ENCODE results near the gene ERC1. TPM values are rescaled to one million over a fixed set of nuclear protein-coding genes. Genes with fewer than 3 reads are reported as not detected.

The ERC1 gene
- total RNA-seq, 1 experiment from 2014 or later, result 12.3 TPM

GRCh38 chr12:1046727-1047126 is 55.7 kb downstream of the ERC1 start:
- BruUV-seq (replicated peaks), result no TSS peak
- Histone ChIP-seq H3F3A (ENCODE audit: low read length, unreplicated experiment) (peaks cover 9% of the 10 kb centered on the region), H3K9ac (ENCODE audit: low read length) (no peak overlapping the region), H2AFZ (ENCODE audit: low read length) (no peak overlapping the region), H3K4me3 (ENCODE audit: low read length) (no peak overlapping the region), H3K9me2 (replicated peaks; ENCODE audit: low read length) (no peaks in the 10 kb centered on the region), H3K27ac (ENCODE audit: low read length) (no peak overlapping the region), H3K36me3 (ENCODE audit: low read depth, low read length) (no peaks in the 10 kb centered on the region), H3K27me3 (ENCODE audit: low read length) (no peaks in the 10 kb centered on the region), H3K79me2 (ENCODE audit: low read length) (peaks cover 50% of the 10 kb centered on the region), H4K20me1 (ENCODE audit: low read length) (no peaks in the 10 kb centered on the region), H3K9me3 (ENCODE audit: low read length) (no peaks in the 10 kb centered on the region), H3K4me1 (ENCODE audit: insufficient read depth, low read length) (peaks cover 68% of the 10 kb centered on the region), H3K4me2 (ENCODE audit: low read length) (no peak overlapping the region)
- POLR2A ChIA-PET (ENCODE audit: unreplicated experiment), result no interaction called here
- ATAC-seq (no peak), DNase-seq (no peak)
- intact Hi-C loops (cut with micrococcal nuclease), result loop anchor here (10.0 kb wide), 1 partner anchor 48 kb away; no protein-coding TSS in a partner anchor
- CTCF ChIA-PET, result no interaction called here
- TF ChIP-seq EZH2phosphoT487 (IDR thresholded peaks at IDR 0.05; ENCODE audit: borderline replicate concordance, low read length) (no peak), EZH2 (IDR thresholded peaks at IDR 0.05; ENCODE audit: low read length, unreplicated experiment) (no peak), CTCF (conservative IDR thresholded peaks at IDR 0.05; ENCODE audit: low read depth, low read length) (no peak)

DNA sequence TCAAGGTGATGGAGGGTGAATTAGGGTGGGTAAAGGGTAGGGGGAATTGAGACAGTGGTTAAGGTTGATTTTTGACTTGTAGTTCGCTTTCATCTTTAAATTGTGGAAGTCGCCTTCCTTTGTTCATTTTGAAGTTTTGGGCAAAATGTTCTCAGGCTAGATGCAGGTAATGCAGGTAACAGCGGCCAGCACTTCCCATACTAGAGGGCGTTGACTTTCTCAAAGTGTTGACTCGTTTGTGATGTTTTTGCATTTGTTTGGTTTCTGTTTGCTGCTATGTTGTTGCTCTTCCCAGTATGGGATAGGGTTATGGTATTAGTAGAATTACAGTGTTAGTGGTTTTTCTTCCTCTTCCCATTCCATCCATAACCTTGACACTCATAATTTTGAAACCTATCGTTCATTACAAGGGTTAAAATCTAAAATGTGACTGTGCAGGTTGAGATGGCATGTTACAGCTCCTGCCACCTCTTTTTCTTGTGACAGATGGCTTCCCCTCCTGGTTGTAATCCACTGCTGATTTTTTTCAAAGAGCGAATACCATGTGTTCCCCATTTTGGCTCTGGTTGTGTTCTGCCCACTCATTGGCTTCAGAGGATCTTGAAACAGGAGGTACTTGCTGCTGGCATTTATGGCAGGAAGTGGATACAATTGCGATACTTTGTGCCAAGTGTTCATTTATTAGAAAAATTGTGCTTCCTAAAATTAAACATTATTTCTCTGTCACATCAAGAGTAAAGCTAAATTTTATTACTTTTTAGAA is 57.1 kb downstream of the ERC1 start:
- Histone ChIP-seq H3K4me3 (ENCODE audit: low read length) (no peak overlapping the region), H3F3A (ENCODE audit: low read length, unreplicated experiment) (peaks cover 9% of the 10 kb centered on the region), H3K27me3 (ENCODE audit: low read length) (no peaks in the 10 kb centered on the region), H3K79me2 (ENCODE audit: low read length) (peaks cover 49% of the 10 kb centered on the region), H3K9me3 (ENCODE audit: low read length) (no peaks in the 10 kb centered on the region), H3K9me2 (replicated peaks; ENCODE audit: low read length) (no peaks in the 10 kb centered on the region), H3K27ac (ENCODE audit: low read length) (no peak overlapping the region), H3K36me3 (ENCODE audit: low read depth, low read length) (no peaks in the 10 kb centered on the region), H3K4me1 (ENCODE audit: insufficient read depth, low read length) (peaks cover 67% of the 10 kb centered on the region), H4K20me1 (ENCODE audit: low read length) (no peaks in the 10 kb centered on the region), H3K9ac (ENCODE audit: low read length) (no peak overlapping the region), H2AFZ (ENCODE audit: low read length) (peak overlapping the region; percentile 29; the same call in 1 of the 2 replicates), H3K4me2 (ENCODE audit: low read length) (peak overlapping the region; percentile 17; the same call in 1 of the 2 replicates)
- no peak for TF ChIP-seq EZH2phosphoT487 (IDR thresholded peaks at IDR 0.05; ENCODE audit: borderline replicate concordance, low read length)
- no peak for TF ChIP-seq CTCF (conservative IDR thresholded peaks at IDR 0.05; ENCODE audit: low read depth, low read length)
- no peak for TF ChIP-seq EZH2 (IDR thresholded peaks at IDR 0.05; ENCODE audit: low read length, unreplicated experiment)
- ChIA-PET CTCF (no interaction called here), POLR2A (ENCODE audit: unreplicated experiment) (no interaction called here)
- ATAC-seq, result no peak
- BruUV-seq (replicated peaks), result no TSS peak
- no peak for DNase-seq
- intact Hi-C loops (cut with micrococcal nuclease), result loop anchor here (10.0 kb wide), 1 partner anchor 47 kb away; no protein-coding TSS in a partner anchor
